Hepatocyte (in vitro differentiated cells): ENCODE measurements around the gene VARS1.

Experiments used
- EZH2 ChIP-seq: fragments of 200-600 bp; sonication (generic); IDR thresholded peaks from 2 replicates; pipeline ENCODE4 v1.6.1; 2016; ENCODE audit warnings: antibody characterized with exemption, mild to moderate bottlenecking, borderline replicate concordance
- EZH2phosphoT487 ChIP-seq: fragments of 200-600 bp; sonication (generic); IDR thresholded peaks from one replicate; pipeline ENCODE4 v1.6.1; 2018; ENCODE audit warnings: antibody characterized with exemption, mild to moderate bottlenecking, low read depth, moderate library complexity; ENCODE audit not compliant: unreplicated experiment, severe bottlenecking
- TF ChIP-seq, protein P1 (sequence below): fragments of 200-600 bp; sonication (generic); IDR thresholded peaks from 2 replicates; pipeline ENCODE4 v1.5.1; 2016; ENCODE audit warnings: antibody characterized with exemption, mild to moderate bottlenecking; ENCODE audit not compliant: poor library complexity

DNA sequence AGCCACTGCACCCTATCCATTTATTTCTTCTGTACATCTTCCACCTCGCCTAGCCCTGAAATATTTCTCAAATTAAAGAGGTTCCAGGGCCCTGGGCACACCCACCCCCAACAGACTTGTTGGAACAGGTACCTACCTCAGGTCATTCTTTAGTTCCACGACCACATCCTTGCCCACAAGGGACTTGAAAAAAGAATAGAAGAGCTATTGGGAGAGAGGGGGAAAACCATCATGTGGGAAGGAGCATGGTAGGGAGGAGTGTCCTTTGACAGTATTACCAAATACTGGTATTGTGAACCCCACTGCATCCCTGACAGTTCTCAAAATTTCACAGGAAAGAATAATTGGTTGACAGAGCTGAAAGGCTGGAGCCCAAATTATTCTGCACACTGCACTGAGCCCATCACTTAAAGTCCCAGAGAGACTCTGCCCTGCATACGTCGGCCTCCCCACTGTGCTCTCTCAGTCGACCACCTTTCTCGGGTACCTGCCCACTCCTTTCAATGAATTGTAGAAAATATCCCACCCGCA, 10.5 kb upstream of the VARS1 start:
- TF ChIP-seq, protein P1, sequence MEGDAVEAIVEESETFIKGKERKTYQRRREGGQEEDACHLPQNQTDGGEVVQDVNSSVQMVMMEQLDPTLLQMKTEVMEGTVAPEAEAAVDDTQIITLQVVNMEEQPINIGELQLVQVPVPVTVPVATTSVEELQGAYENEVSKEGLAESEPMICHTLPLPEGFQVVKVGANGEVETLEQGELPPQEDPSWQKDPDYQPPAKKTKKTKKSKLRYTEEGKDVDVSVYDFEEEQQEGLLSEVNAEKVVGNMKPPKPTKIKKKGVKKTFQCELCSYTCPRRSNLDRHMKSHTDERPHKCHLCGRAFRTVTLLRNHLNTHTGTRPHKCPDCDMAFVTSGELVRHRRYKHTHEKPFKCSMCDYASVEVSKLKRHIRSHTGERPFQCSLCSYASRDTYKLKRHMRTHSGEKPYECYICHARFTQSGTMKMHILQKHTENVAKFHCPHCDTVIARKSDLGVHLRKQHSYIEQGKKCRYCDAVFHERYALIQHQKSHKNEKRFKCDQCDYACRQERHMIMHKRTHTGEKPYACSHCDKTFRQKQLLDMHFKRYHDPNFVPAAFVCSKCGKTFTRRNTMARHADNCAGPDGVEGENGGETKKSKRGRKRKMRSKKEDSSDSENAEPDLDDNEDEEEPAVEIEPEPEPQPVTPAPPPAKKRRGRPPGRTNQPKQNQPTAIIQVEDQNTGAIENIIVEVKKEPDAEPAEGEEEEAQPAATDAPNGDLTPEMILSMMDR: no peak
- TF ChIP-seq EZH2 (no peak), EZH2phosphoT487 (no peak)
